ENCODE measurements around the gene SMIM20.

DNA sequence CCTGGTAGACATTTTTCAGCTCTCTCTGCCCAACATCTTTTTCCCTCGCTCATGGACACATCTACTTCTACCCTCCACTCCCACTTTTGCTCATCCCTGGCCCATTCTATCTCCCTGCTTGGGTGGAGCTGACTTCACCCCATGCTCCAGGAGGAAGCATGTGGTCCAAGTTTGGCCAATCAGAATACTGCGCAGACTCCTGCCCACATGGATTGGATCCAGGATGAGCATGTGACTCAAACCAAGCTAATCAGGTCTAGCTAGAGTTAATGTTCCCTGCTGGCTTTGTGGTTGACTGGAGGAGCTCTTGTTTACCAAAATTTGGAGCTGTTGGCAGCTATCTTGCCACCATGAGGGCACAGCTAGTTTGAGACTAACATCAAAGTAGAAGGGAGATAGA is 22.7 kb downstream of the SMIM20 start:
- TF ChIP-seq CTCF (conservative IDR thresholded peaks at IDR 0.05; ENCODE audit: low read depth, low read length) (no peak), EZH2 (IDR thresholded peaks at IDR 0.05; ENCODE audit: low read length, unreplicated experiment) (no peak)
